Lower leg skin (tissue), 4 donors: ENCODE measurements around the gene DNAJC21. TPM values are rescaled to one million over a fixed set of nuclear protein-coding genes. Genes with fewer than 3 reads are reported as not detected.

Experiments
- DNase-seq, 2 donors: peaks; one replicate each; pipeline ENCODE4 v3.0.0-alpha.2; 2019; ENCODE audit warnings: low spot score in 2 of 2
- H3K4me3 ChIP-seq: fragments of 200-600 bp; sonication (generic); 2 replicates; pipeline ENCODE4 v1.5.1; 2017; ENCODE audit warnings: mild to moderate bottlenecking, low read depth; ENCODE audit not compliant: poor library complexity, severe bottlenecking
- CTCF ChIP-seq, 3 donors: fragments of 450-650 bp; IDR thresholded peaks; one replicate each; pipeline ENCODE4 v1.5.1; 2016; ENCODE audit warnings: antibody characterized with exemption in 3 of 3, mild to moderate bottlenecking in 3 of 3, moderate library complexity in 2 of 3
- POLR2A ChIP-seq, 2 donors: fragments of 450-650 bp; IDR thresholded peaks; one replicate each; pipeline ENCODE4 v1.6.1; 2016 to 2017; ENCODE audit warnings: antibody characterized with exemption in 2 of 2, mild to moderate bottlenecking in 1 of 2, moderate library complexity in 1 of 2
- WGBS, 2 donors: methylation state at CpG; one replicate each; pipeline ENCODE4 v1.1.5; 2018; 5-methylcytosine and 5-hydroxymethylcytosine counted together
- intact Hi-C: fragments of 100-400 bp; cut with DNase I; formaldehyde crosslinking; loops from one replicate; pipeline ENCODE4 v1.15.0; 2023; ENCODE audit warnings: low total_unique reads
- total RNA-seq, 4 donors: library from RNA; depleted of rRNA; stranded (reverse); fragments of >200 nt; gene quantifications; one replicate each; pipeline ENCODE4 v1.1.0, GENCODE V29; 2016

DNAJC21 gene
- 10 to 100 TPM; 18.3 to 41.6 (median 31.8) TPM for total RNA-seq

DNA sequence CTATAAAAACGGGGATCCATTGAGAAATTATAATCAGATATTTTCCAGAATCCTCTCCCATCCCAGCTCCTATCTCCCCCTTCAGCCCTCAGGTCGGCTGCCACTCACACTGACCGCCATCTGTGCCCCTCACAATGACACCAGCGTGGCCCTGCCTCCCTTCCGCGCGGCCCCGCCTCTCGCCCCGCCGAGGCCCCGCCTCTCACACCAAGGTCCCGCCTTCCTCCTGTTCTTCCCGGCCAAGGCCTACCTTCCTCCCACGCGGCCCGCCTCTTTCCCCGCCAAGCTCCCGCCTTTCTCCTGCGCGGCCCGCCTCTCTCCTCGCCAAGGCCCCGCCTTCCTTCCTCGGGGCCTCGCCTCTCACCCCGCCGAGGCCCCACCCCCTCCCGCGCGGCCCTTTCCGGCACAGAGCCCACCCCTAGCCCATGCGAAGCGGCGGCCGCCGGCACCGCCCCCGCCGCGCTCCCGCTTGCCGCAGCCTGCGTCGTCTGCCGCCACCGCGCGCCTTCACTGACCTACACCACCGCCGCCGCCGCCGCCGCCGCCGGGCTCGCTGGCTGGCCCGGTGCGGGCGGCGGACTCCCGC, at the start of gene DNAJC21:
Gene DNAJC21, plus strand, starts transcription at position 426 of the 586 bp plus-strand sequence. CDS start 261 bp downstream, outside the sequence.
- WGBS, 2 donors = 0 to 2% methylated on average over 37 to 55 of the region's 63 CpGs
- intact Hi-C loops = no loop called here
- TF ChIP-seq CTCF (IDR thresholded peaks at IDR 0.05) = no peak
- no peak for TF ChIP-seq POLR2A (IDR thresholded peaks at IDR 0.05)

DNA sequence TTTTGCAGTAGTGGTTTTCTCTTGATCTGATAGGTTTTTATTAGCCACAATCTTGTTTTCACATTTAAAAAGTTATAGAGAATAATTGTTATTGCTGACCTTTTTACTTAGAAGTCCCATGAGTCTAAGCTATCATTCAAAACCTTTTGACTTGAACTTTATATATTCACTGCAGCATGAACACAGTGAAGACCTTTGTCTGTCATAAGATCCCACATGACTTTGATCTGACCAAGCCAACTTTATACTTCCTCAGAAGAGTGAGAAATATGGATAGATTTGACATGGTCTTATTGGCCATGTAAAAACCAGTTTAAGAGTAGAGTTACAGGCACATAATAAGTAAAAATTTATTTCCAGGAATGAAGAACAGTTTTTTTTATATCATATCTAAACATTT, 48.1 kb upstream of the DNAJC21 start:
- TF ChIP-seq CTCF (IDR thresholded peaks at IDR 0.05) (no peak), POLR2A (IDR thresholded peaks at IDR 0.05) (no peak)
- H3K4me3 ChIP-seq = no peak overlapping the region
- no peak for DNase-seq
- intact Hi-C loops = no loop called here

More for the DNA sequence above, at the start of gene DNAJC21:
- H3K4me3 ChIP-seq = peak within 1 kb of the TSS; percentile 92
- DNase-seq = peak; percentile 96 to 99

DNA sequence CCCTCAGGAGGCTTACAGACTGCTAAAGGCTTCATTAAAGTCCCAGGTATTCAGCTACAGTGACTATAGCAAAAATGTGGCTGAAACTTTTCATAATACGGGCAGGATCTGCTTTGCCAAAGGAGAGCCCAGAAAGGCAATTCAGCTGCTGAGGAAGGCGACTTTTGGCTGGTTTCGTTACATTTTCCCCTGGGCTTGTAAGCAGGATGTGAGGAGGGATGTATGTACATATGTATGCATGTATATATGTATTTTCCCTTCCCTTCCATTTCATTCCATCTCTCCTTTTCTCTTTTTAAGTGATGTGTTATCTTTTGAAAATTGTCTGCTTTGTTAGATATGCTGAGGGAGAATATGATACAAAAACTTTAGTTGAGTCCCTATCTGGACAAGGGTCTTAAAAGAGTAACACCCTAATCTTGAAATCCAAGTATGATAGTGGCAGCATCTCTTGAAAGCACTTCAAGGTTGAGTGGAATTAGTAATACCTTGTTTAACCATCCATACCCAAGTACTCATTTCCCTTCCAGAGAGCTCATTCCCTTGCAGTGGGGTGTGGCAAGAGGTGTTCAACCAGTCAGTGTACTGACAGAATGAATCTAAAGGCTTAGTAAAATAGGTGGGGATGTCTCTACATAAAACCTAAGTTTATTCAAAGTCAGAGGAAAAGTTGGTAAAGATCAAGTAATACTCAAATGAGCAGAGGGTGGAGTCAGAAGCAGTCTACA, 42.8 kb upstream of the DNAJC21 start:
- intact Hi-C loops = no loop called here
- no peak overlapping the region for H3K4me3 ChIP-seq
- 85 to 92% methylated on average over 3 of the region's 3 CpGs for WGBS, 2 donors
- TF ChIP-seq CTCF (IDR thresholded peaks at IDR 0.05) (no peak), POLR2A (IDR thresholded peaks at IDR 0.05) (no peak)
- DNase-seq = no peak

DNA sequence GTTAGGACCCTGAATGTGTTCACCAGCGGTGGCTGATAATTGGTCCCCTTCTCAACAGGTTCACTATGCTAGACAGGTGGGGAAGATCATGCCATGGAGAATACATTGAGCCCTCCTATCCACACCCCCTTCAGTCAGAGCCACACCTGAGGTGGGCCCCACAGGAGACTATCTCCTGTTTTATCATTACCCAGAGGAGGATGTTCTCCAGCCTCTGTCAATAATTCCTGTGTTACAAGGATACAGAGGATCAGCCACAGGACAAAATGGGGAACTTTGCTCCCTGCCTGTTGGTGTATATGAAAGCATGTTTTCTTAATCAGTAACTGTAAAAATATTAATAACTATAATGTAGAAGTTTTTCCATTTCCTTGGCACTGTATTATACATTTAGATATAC, 40.0 kb upstream of the DNAJC21 start:
- 93 to 100% methylated on average over 1 of the region's 1 CpG for WGBS, 2 donors
- H3K4me3 ChIP-seq = no peak overlapping the region
- TF ChIP-seq CTCF (IDR thresholded peaks at IDR 0.05) (no peak), POLR2A (IDR thresholded peaks at IDR 0.05) (no peak)
- DNase-seq = no peak
- intact Hi-C loops = no loop called here

- H3K4me3 ChIP-seq = no peak overlapping the region
- WGBS, 2 donors = 56 to 58% methylated on average over 5 of the region's 5 CpGs
- intact Hi-C loops = no loop called here
- DNase-seq = peak in 1 of 2 donors; percentile 60
- no peak for TF ChIP-seq POLR2A (IDR thresholded peaks at IDR 0.05)
- no peak for TF ChIP-seq CTCF (IDR thresholded peaks at IDR 0.05)
Measured at GRCh38 chr5:34891981-34892380, 37.4 kb upstream of the DNAJC21 start.
